ENCODE data around the gene PRDM16. TPM values are rescaled to one million over a fixed set of nuclear protein-coding genes. Genes with fewer than 3 reads are reported as not detected.
A peak's percentile ranks its signal among the peaks of the same experiment; 100 is the strongest.

PRDM16 gene
- total RNA-seq, 1 experiment from 2014 or later: 0.17 TPM

DNA sequence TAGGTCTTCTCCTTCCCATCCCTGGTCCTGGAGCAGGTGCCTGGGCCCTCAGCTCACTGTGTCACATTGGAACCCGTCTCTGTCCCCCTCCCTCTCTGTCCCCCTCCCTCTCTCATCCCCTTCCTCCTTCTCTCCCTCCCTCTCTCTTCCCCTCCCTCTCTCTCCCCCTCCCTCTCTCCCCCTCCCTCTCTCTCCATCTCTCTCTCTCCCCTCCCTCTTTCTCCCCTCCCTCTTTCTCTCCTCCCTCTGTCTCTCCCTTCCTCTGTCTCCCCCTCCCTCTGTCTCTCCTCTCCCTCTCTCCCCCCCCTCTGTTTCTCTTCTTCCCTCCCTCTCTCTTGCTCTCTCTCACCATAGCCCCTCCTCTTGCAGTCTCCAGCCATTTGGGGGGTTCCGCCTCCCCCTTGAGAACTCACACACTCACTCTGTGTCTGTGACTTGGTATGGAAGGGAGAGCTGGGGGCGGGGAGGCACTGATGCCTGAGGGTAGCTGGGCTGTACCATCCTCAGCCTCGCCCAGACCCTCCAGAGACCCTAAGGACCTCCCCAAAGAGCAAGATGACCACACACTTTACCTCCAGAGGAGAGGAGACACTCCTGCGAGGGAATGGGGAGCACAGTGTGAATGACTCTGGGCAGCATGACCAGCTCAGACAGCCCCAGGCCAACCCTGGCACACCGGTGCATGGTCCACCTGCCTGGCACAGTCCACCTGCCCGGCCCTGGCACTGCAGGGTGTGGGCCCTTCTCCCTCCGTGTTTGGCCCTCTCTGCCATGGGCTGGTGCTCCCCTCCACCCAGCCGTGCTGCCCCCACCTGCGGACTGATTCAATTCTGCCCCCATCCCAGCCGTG is 282.7 kb downstream of the PRDM16 start:
- peaks cover 17 to 35% of the 10 kb centered on the region in 2 experiments for H3K4me1 Mint-ChIP-seq
- no peaks in the 10 kb centered on the region for H3K36me3 Mint-ChIP-seq (ENCODE audit: insufficient read depth in 1 of 3, low read depth in 3 of 3)
- no peak overlapping the region for H3K56ac ChIP-seq (ENCODE audit: insufficient read length, low read depth, low read length)
- H3K4me1 ChIP-seq (ENCODE audit: insufficient read depth, low read length): no peaks in the 10 kb centered on the region
- H2BK120ac ChIP-seq (ENCODE audit: low read depth, low read length, poor library complexity, severe bottlenecking): no peak overlapping the region
- peak overlapping the region; percentile 13 for H3K18ac ChIP-seq (ENCODE audit: insufficient read length, low read depth, low read length)
- H3K27me3 ChIP-seq (ENCODE audit: insufficient read depth, low read length): no peaks in the 10 kb centered on the region
- no peak overlapping the region for H3T11ph ChIP-seq (ENCODE audit: low read length)
- no peak for TF ChIP-seq CTCF (conservative IDR thresholded peaks at IDR 0.05)
- no peak overlapping the region for H2AK5ac ChIP-seq (ENCODE audit: insufficient read length, low read length)
- H4K20me1 ChIP-seq (ENCODE audit: control insufficient read depth, insufficient read depth, insufficient read length): peaks cover 4% of the 10 kb centered on the region
- H2BK15ac ChIP-seq (ENCODE audit: low read depth, low read length): no peak overlapping the region
- peak overlapping the region; percentile 50 for H3K4me2 ChIP-seq (ENCODE audit: insufficient read depth, insufficient read length, low read length)
- H3K4ac ChIP-seq (ENCODE audit: low read depth, low read length): no peak overlapping the region
- no peak for DNase-seq
- no peak overlapping the region for H3K14ac ChIP-seq (ENCODE audit: insufficient read depth, low read length)
- H3K27ac ChIP-seq (ENCODE audit: insufficient read length, low read depth, low read length): no peak overlapping the region
- H3K9ac ChIP-seq (ENCODE audit: extremely low read depth, insufficient read length, low read length): no peak overlapping the region
- no peak overlapping the region for H4K91ac ChIP-seq (ENCODE audit: insufficient read length, low read depth, low read length)
- no peaks in the 10 kb centered on the region for H3K79me1 ChIP-seq (ENCODE audit: insufficient read depth, low read depth, low read length, poor library complexity, severe bottlenecking)
- no peak overlapping the region for H2AFZ ChIP-seq (ENCODE audit: low read length)
- H3K9me3 ChIP-seq (ENCODE audit: control insufficient read depth, low read depth, low read length): no peaks in the 10 kb centered on the region
- no peak overlapping the region for H3K23ac ChIP-seq (ENCODE audit: insufficient read length, low read depth, low read length)
- no peaks in the 10 kb centered on the region for H3K79me2 ChIP-seq (ENCODE audit: insufficient read depth, low read length)
- H3K27ac Mint-ChIP-seq: no peak overlapping the region
- no peak overlapping the region for H4K5ac ChIP-seq (ENCODE audit: insufficient read length, low read depth, low read length)
- peak overlapping the region; percentile 52 to 76; a peak in 4 of 5 replicates for H3K4me3 Mint-ChIP-seq
- no peak overlapping the region for H2BK5ac ChIP-seq (ENCODE audit: insufficient read length, low read length)
- whole genome bisulfite sequencing (ENCODE audit: extremely low coverage, insufficient read length, low lambda C conversion rate): no CpG with 5 or more reads among the region's 11 CpGs
- no peaks in the 10 kb centered on the region for H3K23me2 ChIP-seq (ENCODE audit: insufficient read length, low read depth, low read length, poor library complexity, severe bottlenecking)
- H4K8ac ChIP-seq (replicated peaks; ENCODE audit: insufficient read length, low read depth, low read length): no peak overlapping the region
- H2BK20ac ChIP-seq (ENCODE audit: low read depth, low read length, poor library complexity, severe bottlenecking): no peak overlapping the region
- peaks cover 3% of the 10 kb centered on the region for H3K27me3 Mint-ChIP-seq (ENCODE audit: low read depth)
- H3K9me3 Mint-ChIP-seq: no peaks in the 10 kb centered on the region
- H2BK12ac ChIP-seq (ENCODE audit: insufficient read length, low read depth, low read length): no peak overlapping the region

Data from H9 (cell line).